HG03095 (cell line): ENCODE data around the gene IQCN.

Experiments
- ATAC-seq: cut with Tn5 transposase; IDR thresholded peaks from one replicate; pipeline ENCODE4 v1.9.1; 2021; ENCODE audit warnings: moderate library complexity; ENCODE audit not compliant: unreplicated experiment

The IQCN gene

DNA sequence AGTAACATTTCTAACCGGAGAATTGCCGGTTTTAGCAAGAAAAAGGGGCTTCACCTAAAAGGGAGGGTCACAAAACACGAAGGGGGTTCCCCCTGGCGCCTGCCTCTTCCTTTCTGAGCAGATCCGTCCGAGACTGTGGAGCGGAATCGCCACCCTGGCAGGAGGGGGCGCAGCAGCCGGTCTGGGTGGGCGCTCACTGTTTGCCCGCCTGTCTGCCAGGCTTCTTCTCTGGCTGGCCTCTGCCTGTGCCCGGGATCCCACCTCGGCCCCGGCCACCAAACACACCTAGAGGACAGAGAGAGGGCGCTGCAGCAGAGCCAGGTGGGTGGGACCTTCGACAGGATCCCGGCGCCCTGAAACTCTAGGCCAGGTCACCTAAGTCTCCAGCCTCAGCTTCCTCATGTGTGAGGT lies 33.0 kb upstream of the IQCN start:
- ATAC-seq: no peak

DNA sequence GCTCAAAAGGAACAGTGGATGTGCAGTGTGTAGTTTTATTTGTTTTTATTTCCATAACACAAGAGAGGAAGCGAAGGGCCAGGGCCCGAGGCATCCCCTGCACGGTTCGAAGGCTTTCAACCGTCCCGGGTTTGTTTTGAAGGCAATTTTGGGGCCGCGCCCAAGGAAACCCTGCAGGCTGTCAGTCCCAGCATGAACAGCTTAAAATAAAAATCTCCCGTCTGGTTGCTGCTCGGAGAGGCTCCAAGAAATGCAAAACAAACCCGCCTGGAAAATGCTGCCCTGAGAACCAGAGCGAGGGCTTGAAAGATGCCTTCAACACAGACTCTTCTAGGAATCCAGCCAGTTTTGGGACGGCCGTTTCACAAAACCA lies 32.6 kb upstream of the IQCN start:
- ATAC-seq: no peak

DNA sequence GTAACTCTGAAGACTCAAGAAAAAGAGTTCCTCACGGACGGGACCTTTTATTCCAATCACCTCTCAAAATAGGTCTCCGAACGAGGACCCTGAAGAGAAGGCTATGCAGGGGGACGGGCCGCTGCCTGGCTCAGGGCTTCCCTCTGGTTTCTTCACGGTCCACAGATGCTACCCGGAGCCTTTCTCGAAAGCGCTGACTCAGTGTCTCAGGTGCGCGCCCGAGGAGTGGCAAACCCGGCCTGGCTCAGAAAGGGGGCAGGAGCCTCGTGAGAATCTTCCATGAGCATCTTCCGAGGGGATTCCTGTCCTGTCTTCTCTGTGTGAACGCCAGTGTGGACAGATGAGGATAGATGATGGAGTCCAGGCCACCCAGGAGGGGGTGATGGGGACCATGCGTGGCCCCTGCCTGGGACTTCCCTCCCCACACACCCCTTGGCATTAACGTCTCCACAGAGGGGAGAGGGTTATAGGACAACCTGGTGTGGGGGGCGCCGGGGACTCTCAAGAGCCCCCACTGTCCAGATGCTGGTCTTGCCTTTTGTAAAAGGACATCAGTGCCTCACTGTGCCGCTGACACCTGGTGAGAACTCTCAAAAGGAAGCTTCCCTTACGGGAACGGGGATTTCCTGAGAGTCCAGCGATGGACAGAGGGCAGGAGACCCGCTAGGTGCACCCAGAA lies 32.1 kb upstream of the IQCN start:
- ATAC-seq: no peak

DNA sequence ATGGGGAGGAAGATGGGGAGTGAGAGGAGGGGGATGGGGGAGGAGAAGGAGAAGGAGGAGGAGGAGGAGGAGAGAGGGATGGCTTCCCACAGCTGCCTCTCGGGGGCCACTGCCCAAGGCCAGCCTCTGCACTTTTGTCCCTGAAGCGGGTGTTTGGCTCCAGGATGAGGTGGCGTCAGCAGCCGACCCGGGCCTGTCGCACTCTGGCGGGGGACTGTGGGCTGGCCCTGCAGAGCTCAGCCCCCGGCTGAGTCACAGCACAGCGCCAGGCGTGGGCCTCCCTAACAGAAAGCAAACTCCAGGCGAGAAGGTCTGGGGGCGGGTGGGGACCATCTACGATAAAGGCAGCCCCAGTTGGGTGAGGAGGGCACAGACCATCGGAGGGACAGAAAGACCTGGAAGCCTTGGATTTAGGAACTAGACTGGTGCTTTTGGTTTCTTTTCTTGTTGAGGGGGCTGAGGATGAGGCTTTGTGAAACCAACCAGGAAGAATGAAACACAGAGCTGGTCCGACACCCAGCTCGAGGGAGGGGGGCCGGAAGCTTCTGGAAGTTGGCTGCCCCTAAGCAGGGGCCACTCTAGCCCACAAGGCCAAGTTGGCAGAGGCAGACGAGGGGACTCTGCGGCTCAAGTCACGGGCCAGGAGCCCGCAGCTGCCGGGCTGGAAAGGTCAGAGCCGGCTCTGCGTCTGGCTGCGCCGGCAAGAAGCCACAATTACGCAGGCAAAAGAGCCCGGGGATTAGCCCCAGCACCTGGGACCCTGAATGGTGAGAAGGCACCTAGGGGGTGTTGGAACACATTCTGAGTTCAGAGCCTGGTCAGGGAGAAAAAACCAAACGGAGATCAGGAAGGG lies 30.4 kb upstream of the IQCN start:
- no peak for ATAC-seq

DNA sequence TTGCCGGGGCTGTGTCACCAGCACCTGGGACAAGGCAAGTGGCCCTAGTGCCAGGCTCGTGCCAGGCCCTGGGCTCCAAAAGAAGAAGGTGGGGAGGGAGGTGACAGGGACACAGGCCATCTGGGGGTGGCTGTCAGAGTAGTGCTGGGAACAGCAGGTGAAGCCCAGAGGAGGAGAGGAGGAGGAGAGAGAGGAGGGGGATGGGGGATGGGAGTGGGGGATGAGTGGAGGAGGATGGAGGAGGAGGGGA lies 29.9 kb upstream of the IQCN start:
- no peak for ATAC-seq

DNA sequence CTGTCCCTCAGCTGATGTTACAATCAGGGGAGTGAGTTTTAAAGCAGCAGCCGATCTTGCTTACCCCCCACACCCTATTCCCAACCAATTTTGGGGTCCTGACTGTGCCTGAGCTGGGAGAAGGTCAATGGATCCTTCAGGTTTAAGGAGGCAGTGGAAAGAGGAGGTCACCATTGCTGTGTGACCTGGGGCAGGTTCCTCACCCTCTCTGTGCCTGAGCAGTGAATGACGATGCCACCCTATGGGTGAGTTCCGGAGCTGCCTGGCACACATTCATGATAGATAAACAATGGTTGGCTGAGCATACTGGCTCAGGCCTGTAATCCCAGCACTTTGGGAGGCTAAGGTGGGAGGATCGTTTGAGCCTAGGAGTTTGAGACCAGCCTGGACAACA lies 27.5 kb upstream of the IQCN start:
- ATAC-seq: no peak

DNA sequence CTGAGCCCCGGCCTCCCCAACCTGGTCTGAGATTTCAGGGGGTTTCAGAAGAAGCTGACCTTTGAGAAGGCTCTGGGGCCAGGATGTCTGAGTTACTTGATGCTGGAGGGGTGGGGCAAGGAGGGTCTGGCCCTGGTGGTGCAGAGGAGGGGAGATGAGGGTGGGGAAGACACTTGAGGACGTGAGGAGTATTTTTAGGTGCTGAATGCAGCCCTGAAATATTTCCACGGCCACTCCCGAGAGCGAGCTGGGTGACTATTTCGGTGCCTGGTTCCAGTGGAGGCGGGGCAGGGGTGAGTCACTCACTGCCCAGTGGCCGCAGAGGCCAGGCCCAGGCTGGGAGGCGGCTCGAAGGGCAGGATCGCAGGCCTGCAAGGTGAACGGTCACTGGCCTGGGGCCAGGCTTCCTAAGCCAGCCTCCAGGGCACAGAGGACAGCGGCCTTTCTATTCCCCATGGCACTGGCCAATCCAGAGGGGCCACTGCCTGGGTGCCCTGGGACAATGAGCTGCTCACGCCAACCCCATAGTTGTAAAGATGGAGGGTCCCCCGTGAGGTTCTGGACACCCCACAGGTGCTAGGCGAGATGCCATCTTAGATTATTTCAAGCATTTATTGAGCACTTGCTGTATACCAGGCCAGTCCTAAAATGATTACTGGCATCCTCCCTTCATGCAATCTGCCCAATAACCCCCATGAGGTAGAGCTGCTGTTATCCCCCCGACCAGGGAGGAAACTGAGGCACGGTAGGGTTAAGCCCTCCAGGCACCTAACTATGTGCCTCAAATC lies 26.9 kb upstream of the IQCN start:
- ATAC-seq: no peak

DNA sequence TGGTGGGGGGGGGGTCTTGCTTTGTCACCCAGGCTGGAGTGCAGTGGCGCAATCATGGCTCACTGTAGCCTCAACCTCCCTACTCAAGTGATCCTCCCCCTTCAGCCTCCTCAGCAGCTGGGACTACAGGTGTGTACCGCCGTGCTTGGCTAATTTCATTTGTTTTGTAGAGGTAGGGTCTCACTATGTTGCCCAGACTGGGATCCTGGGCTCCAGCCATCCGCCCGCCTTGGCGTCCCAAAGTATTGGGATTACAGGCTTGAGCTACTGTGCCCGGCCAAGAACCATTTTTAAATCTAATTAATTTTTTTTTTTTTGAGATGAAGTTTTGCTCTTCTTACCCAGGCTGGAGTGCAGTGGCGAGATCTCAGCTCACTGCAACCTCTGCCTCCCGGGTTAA lies 25.4 kb upstream of the IQCN start:
- no peak for ATAC-seq

DNA sequence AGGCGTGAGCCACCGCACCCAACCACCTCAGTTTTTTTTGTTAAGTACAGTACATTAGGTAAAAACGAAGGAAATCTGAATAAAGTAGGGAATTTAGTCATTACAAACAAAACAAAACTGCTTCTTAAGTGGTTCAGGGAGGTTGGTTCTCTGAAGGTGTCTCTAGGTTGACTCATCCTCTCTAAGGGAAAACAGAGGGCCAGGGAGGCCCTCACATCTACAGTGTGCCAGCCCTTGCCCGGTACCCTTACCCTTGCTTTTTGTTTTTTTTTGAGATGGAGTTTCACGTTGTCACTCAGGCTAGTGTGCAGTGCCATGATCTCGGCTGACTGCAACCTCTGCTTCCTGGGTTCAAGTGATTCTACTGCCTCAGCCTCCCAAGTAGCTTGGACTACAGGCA lies 24.3 kb upstream of the IQCN start:
- no peak for ATAC-seq

DNA sequence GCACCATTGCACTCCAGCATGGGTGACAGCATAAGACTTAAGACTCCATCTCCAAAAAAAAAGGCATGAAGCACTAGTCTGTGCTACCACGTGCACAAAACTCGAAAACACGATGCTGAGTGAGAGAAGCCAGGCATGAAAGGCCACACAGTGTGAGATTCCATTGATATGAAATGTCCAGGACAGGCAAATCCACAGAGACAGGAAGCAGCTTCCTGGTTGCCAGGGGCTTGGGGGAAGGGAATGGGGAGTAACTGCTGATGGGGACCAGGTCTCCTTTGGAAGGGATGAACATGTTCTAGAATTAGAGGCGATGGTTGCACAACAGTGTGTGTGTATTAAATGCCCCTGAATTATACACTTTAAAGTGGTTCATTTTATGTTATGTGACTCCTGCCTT lies 23.1 kb upstream of the IQCN start:
- ATAC-seq: no peak

DNA sequence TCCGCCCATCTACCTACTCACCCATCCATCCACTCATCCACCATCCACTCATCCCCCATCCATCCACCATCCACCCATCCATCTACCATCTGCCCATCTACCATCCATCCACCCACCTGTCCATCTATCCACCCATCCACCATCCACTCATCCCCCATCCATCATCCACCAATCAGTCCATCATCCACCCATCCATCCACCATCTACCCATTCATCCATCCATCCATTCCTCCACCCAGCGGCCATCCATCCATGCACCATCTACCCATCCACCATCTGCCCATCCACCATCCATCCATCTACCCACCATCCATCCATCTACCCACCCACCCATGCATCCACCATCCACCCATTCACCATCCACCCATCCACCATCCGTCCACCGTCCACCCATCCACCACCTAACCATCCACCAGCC lies 20.8 kb upstream of the IQCN start:
- ATAC-seq: no peak

DNA sequence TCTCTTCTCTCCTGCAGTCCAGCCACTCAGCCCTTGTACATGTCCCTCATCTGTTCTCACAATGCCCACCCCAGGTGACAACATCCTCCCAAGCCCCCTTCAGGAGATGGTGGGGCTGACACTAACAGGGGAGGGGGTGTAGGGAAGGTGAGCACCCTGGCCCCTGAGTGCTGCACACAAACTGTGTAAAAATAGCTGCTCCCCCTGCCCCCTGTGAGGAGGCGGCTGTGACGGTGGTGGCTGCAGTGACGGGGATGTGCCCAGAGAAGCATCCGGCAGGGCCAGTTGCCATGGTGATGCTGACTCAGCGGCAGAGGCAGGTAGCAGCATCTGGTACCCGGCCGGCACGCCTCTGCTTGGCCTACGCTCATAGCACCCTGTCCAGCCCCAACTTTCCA lies 20.2 kb upstream of the IQCN start:
- no peak for ATAC-seq

DNA sequence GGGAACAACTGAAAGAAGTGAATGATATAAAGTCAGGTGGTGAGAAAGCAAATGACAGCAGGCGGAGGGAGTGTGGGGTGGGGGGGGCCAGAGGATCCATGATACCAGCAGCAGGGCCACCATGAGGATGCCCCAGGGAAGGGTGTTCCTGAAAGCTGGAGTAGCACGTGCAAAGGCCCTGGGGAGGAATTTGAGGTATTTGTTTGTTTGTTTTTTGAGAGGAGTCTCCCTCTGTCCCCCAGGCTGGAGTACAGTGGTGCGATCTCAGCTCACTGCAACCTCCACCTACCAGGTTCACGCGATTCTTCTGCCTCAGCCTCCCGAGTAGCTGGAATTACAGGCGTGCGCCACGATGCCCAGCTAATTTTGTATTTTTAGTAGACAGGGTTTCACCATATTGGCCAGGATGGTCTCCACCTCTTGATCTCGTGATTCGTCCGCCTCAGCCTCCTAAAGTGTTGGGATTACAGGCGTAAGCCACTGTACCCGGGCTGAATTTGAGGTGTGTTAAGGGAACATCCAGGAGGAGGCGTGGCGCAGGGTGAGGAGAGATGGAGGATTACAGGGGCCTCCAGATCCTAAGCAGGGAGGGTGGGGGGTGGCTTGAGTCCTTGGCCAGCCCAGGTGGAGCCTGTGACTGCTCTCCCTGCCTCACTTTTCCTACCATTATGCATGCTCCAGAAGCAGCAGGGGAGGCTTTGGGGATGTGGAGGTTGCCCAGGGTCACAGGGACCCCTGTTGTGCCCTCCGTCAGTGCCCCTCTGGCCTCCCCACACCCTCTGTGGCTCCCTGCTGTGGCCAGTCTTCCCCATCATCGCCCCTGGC lies 19.6 kb upstream of the IQCN start:
- no peak for ATAC-seq

DNA sequence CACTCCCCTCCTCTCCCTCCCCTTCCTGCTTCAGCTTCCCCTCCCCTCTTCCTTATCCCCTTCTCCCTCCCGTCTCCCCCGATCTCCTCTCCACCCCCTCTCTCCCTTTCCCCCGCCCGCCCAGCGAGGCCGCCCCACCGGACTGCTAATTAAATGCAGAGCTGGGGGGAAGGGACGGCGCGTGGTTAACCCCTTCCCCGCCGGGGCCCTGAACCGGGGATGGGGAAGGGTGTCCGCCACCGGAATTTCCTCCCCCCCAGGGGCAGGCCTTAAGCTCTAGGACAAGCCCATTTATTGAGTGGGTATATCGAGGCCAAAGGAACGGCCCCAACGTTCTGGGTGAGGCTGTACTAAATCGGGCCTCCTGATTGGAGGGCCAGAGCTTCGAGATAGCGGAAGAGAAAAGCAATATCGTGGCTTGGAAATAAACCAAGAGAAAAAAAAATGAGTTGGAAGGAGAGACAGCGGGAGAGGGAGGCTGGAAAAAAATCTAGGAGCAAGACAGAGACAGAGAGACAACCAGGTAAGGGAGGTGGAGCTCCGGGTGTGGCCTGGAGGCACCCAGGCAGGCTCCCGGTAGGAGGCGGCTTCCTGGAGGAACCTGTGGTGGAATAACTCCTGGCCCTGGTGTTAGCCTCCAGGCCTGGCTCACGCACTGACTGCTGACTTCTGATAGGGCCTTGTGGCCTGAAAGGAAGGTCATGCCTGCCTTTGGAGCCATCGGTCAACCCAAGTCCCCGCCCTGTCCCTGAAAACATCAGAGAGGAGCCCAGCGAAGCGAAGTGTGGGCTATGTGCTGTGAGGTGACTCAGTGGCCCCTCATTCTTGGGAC lies 18.8 kb upstream of the IQCN start:
- no peak for ATAC-seq

DNA sequence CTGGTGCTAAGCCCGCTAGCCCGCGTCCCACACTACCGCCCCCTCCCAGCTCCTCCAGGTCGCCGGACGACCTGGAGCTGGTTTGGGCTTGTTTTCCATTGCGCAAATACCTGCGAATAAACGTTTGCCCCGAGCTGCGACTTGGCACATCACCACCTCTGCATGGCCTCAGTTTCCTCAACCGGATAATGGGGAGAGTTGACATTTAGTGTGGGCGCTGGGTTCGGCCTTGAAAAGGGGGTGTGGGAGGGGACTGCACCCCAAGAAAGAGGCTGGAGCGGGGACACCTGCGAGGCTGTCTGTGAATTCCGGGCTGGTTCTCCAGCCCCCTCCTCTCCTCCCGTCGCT lies 18.2 kb upstream of the IQCN start:
- ATAC-seq: no peak

DNA sequence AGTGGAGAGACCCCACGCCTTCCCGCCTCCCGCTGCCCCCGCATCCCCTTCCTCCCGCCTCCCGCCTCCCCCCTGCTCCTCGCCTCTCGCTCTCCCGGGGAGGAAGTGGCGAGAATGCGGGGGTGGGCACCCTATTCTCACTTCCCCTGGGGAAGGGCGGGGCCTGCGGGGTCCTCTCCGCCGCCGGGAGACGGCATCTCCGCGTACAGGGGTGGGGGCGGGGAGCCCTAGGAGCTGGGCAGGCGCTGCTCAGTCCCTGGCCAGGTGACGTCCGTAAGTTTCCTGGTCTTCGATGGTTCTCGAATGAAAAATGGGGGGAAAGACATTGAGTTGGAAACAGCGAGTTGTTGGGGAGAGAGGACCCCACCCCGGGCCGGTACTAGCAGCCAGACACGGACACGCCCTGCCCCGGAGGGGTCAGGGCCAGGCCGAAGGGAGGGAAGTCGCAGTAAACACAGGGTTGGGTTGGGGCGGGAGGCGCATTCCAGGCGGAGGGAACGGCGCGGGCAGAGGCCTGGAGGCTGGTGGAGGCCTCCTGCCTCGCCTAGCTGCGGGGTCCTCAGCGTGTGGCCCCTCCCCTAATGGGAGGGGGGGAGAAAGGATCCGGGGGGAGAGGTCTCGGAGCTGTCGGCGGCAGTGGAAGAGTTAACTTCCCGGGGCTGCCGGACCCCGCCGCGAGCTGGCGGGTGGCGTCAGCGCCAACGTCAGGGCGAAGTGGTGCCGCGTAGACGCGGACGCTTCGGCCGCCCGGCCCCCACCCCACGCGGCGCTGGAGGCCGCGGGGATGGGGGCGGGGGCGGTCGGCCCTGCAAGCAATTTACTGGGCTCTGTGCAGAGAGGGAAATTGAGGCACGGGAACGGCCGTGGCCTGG lies 17.6 kb upstream of the IQCN start:
- peak; percentile 37 for ATAC-seq

DNA sequence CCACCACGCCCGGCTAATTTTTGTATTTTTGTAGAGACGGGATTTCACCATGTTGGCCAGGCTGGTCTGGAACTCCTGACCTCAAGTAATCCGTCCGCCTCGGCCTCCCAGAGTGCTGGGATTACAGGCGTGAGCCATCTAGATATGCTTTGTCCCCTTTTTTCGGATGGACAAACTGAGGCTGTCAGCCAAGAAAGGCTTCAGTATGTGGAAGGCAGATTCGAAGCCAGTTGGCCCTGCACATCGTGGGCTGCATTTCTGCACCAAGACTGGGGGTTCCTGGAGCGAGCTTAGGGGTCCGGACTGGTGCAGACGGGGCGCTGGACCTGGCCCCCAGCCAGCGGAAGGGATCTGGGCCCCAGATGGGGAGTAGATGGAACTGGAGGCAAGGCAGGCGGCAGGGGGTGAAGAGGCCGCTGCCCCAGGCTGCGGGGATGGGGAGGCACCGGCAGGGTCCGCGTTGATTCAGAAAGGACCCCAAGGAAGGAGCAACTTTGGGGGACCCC lies 16.8 kb upstream of the IQCN start:
- ATAC-seq: no peak

DNA sequence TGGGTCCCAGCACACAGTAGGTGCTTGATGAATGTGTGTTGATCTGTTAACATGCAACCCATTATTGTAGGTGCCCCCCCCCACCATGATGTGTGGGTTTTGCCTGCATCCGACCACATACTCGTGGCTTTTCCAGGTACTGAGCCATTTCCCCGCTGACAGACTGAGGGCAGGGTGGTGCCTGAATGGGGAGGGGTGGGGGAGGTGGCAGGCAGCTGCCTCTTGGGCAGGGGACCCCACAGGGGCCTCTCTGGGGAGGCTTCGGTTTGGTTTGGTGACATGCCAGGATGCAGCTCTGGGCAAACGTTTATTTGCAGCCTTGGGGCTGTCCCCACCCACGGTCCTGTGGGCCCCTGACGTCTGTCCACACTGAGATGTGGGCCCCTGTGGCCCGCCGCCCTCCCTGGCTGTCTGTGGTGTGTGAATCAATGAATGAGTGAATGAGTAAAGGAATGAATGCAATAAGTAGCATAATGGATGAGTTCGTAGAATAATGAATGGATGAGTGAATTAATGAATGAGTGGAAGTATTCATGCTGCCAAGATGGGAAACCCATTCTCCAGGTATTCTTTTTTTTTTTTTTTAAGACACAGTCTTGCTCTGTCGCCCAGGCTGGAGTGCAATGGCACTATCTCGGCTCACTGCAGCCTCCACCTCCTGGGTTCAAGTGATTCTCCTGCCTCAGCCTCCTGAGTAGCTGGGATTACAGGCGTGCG lies 16.2 kb upstream of the IQCN start:
- no peak for ATAC-seq
